ENCODE results near the gene CDKN2C. TPM values are rescaled to one million over a fixed set of nuclear protein-coding genes. Genes with fewer than 3 reads are reported as not detected.
"Not testable (repeated sequence)": the region's sequence is repeated elsewhere in the genome, so short reads cannot be mapped to it uniquely, and the experiment has no call there.

CDKN2C gene
- polyA plus RNA-seq, 1 of the 3 experiments (the other 2 are of a cell fraction), result 27.0 TPM

DNA sequence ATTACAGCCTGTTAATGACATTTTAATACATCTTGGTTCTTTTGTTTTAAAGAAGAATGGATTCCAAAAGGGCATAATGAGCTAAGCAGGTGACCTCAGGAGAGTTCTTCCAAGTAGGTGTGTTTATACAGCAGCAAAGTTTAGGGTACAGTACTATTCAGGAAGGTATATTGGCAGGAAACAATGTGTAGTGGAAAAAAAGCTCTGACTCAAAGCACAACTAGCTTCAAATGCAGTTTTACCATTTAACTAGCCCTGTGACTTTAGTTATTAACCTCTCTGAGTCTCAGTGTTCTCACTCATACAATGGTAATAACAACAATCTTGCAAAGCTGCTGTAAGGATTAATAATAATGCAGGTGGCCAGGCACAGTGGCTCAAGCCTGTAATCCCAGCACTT, 39.9 kb upstream of the CDKN2C start:
- Histone ChIP-seq H3K79me2 (ENCODE audit: insufficient read depth) (peaks cover 57% of the 10 kb centered on the region), H3F3A (replicated peaks; ENCODE audit: insufficient read depth) (peaks cover 13% of the 10 kb centered on the region), H3K9ac (no peak overlapping the region), H3K27me3 (ENCODE audit: insufficient read depth) (no peaks in the 10 kb centered on the region), H2AFZ (ENCODE audit: low read depth) (no peak overlapping the region), H3K27ac (ENCODE audit: low read depth in 2 of 2, low read length in 1 of 2) (no peak overlapping the region), H3K4me2 (no peak overlapping the region), H4K20me1 (ENCODE audit: insufficient read depth) (no peaks in the 10 kb centered on the region), H3K9me2 (no peaks in the 10 kb centered on the region), H3K4me1 (ENCODE audit: control insufficient read depth in 1 of 2, insufficient read depth in 2 of 2, low read depth in 1 of 2, low read length in 1 of 2) (no peaks in the 10 kb centered on the region), H3K4me3 (ENCODE audit: low read depth in 2 of 2, low read length in 1 of 2) (no peak overlapping the region), H3K36me3 (replicated peaks in 1 of 2; ENCODE audit: control insufficient read depth in 1 of 2, insufficient read depth in 2 of 2, low read length in 1 of 2) (no peaks in the 10 kb centered on the region), H3K9me3 (no peaks in the 10 kb centered on the region)
- no peak for DNase-seq
- TF ChIP-seq SMC3 (IDR thresholded peaks at IDR 0.05; ENCODE audit: low read depth, low read length) (no peak), TCF12 (IDR thresholded peaks at IDR 0.05) (no peak), EP300 (IDR thresholded peaks at IDR 0.05; ENCODE audit: borderline replicate concordance in 1 of 2, low read depth in 1 of 2, low read length in 1 of 2) (no peak), TEAD4 (IDR thresholded peaks at IDR 0.05; ENCODE audit: borderline replicate concordance, insufficient read depth) (no peak), GATA2 (CRISPR knock-in tag; IDR thresholded peaks at IDR 0.05) (no peak), RFX5 (IDR thresholded peaks at IDR 0.05; ENCODE audit: low read length) (no peak), FOSL2 (IDR thresholded peaks at IDR 0.05; ENCODE audit: borderline replicate concordance, low read depth) (no peak), FOXM1 (IDR thresholded peaks at IDR 0.05; ENCODE audit: low read depth) (no peak), NFIC (IDR thresholded peaks at IDR 0.05; ENCODE audit: borderline replicate concordance) (no peak), MEF2A (IDR thresholded peaks at IDR 0.05; ENCODE audit: borderline replicate concordance, low read depth) (no peak)
- TF ChIP-seq, protein P1, sequence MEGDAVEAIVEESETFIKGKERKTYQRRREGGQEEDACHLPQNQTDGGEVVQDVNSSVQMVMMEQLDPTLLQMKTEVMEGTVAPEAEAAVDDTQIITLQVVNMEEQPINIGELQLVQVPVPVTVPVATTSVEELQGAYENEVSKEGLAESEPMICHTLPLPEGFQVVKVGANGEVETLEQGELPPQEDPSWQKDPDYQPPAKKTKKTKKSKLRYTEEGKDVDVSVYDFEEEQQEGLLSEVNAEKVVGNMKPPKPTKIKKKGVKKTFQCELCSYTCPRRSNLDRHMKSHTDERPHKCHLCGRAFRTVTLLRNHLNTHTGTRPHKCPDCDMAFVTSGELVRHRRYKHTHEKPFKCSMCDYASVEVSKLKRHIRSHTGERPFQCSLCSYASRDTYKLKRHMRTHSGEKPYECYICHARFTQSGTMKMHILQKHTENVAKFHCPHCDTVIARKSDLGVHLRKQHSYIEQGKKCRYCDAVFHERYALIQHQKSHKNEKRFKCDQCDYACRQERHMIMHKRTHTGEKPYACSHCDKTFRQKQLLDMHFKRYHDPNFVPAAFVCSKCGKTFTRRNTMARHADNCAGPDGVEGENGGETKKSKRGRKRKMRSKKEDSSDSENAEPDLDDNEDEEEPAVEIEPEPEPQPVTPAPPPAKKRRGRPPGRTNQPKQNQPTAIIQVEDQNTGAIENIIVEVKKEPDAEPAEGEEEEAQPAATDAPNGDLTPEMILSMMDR (IDR thresholded peaks at IDR 0.05), result no peak
- ChIA-PET POLR2A (no interaction called here), CTCF (interaction anchor here (0.6 to 2.9 kb wide), 30 partner anchors 8 to 935 kb away, joined by 3 to 43 read pairs (median 5); partner anchors contain the start of genes CDKN2C and FAF1)

DNA sequence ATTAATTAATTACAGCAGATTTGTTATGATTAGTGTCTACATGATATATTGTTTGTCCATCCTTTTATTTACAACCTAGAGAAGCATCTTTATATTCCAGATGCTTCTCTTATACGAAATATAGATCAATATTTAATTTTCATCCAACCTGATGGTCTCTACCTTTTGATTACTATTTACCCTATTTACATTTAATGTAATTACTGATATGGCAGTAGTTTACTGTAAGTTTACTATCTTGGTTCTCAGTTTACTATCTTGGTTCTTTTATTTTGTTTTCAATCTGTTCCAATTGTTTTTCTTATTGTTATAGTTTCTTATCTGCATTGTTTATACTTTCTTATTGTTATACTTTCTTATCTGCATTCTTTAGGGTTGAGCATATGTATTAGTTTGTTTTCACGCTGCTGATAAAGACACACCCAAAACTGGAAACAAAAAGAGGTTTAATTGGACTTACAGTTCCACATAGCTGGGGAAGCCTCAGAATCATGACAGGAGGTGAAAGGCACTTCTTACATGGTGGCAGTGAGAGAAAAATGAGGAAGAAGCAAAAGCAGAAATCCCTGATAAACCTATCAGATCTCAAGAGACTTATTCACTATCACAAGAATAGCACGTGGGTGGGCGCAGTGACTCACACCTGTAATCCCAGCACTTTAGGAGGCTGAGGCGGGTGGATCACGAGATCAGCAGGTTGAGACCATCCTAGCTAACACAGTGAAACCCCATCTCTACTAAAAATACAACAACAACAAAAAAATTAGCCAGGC, 38.9 kb upstream of the CDKN2C start:
- peaks cover 57% of the 10 kb centered on the region for H3K79me2 ChIP-seq (ENCODE audit: insufficient read depth)

DNA sequence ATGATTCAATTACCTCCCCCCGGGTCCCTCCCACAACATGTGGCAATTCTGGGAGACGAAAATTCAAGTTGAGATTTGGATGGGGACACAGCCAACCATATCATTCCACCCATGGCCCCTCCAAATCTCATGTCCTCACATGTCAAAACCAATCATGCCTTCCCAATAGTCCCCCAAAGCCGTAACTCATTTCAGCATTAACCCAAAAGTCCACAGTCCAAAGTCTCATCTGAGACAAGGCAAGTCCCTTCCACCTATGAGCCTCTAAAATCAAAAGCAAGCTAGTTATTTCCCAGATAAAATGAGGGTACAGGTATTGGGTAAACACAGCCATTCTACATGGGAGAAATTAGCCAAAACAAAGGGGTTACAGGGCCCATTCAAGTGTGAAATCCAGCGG, 38.0 kb upstream of the CDKN2C start:
- not testable (repeated sequence) for H3K27me3 ChIP-seq (ENCODE audit: insufficient read depth)
- H3K79me2 ChIP-seq (ENCODE audit: insufficient read depth), result peaks cover 59% of the 10 kb centered on the region

More for the DNA sequence above, 38.9 kb upstream of the CDKN2C start:
- H4K20me1 ChIP-seq (ENCODE audit: insufficient read depth), result no peaks in the 10 kb centered on the region
- no peaks in the 10 kb centered on the region for H3K9me2 ChIP-seq
- CTCF ChIA-PET, result interaction anchor here (1.0 to 2.9 kb wide), 8 partner anchors 12 to 262 kb away, joined by 3 to 43 read pairs (median 12); partner anchors contain the start of gene CDKN2C
- WGBS (ENCODE audit: low lambda C conversion rate), result 97% methylated on average over 6 of the region's 6 CpGs
- no peak for DNase-seq
- H3K4me3 ChIP-seq (ENCODE audit: low read depth in 2 of 2, low read length in 1 of 2), result no peak overlapping the region
- no peaks in the 10 kb centered on the region for H3K36me3 ChIP-seq (replicated peaks in 1 of 2; ENCODE audit: control insufficient read depth in 1 of 2, insufficient read depth in 2 of 2, low read length in 1 of 2)
- POLR2A ChIA-PET, result no interaction called here
- no peak overlapping the region for H3K4me2 ChIP-seq
- H3K4me1 ChIP-seq (ENCODE audit: control insufficient read depth in 1 of 2, insufficient read depth in 2 of 2, low read depth in 1 of 2, low read length in 1 of 2), result no peaks in the 10 kb centered on the region
- H3K27ac ChIP-seq (ENCODE audit: low read depth in 2 of 2, low read length in 1 of 2), result no peak overlapping the region
- H3F3A ChIP-seq (replicated peaks; ENCODE audit: insufficient read depth), result peaks cover 13% of the 10 kb centered on the region
- no peaks in the 10 kb centered on the region for H3K27me3 ChIP-seq (ENCODE audit: insufficient read depth)
- no peak for TF ChIP-seq TEAD4 (IDR thresholded peaks at IDR 0.05; ENCODE audit: borderline replicate concordance, insufficient read depth)
- no peak for TF ChIP-seq TAF1 (IDR thresholded peaks at IDR 0.05; ENCODE audit: borderline replicate concordance, low read depth, low read length)
- no peak for TF ChIP-seq RAD21 (IDR thresholded peaks at IDR 0.05; ENCODE audit: low read length)
- no peak for TF ChIP-seq TCF12 (IDR thresholded peaks at IDR 0.05)
- no peak for TF ChIP-seq YY1 (IDR thresholded peaks at IDR 0.05; ENCODE audit: low read depth)
- TF ChIP-seq EP300 (IDR thresholded peaks at IDR 0.05; ENCODE audit: borderline replicate concordance in 1 of 2, low read depth in 1 of 2, low read length in 1 of 2), result no peak
- TF ChIP-seq, protein P2, sequence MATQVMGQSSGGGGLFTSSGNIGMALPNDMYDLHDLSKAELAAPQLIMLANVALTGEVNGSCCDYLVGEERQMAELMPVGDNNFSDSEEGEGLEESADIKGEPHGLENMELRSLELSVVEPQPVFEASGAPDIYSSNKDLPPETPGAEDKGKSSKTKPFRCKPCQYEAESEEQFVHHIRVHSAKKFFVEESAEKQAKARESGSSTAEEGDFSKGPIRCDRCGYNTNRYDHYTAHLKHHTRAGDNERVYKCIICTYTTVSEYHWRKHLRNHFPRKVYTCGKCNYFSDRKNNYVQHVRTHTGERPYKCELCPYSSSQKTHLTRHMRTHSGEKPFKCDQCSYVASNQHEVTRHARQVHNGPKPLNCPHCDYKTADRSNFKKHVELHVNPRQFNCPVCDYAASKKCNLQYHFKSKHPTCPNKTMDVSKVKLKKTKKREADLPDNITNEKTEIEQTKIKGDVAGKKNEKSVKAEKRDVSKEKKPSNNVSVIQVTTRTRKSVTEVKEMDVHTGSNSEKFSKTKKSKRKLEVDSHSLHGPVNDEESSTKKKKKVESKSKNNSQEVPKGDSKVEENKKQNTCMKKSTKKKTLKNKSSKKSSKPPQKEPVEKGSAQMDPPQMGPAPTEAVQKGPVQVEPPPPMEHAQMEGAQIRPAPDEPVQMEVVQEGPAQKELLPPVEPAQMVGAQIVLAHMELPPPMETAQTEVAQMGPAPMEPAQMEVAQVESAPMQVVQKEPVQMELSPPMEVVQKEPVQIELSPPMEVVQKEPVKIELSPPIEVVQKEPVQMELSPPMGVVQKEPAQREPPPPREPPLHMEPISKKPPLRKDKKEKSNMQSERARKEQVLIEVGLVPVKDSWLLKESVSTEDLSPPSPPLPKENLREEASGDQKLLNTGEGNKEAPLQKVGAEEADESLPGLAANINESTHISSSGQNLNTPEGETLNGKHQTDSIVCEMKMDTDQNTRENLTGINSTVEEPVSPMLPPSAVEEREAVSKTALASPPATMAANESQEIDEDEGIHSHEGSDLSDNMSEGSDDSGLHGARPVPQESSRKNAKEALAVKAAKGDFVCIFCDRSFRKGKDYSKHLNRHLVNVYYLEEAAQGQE (IDR thresholded peaks at IDR 0.05; ENCODE audit: low read depth, low read length), result no peak
- no peaks in the 10 kb centered on the region for H3K9me3 ChIP-seq
- H2AFZ ChIP-seq (ENCODE audit: low read depth), result no peak overlapping the region
- no peak overlapping the region for H3K9ac ChIP-seq

More for the DNA sequence above, 38.0 kb upstream of the CDKN2C start:
- H2AFZ ChIP-seq (ENCODE audit: low read depth); H3K4me1 ChIP-seq (ENCODE audit: control insufficient read depth in 1 of 2, insufficient read depth in 2 of 2, low read depth in 1 of 2, low read length in 1 of 2); H3K36me3 ChIP-seq (replicated peaks in 1 of 2; ENCODE audit: control insufficient read depth in 1 of 2, insufficient read depth in 2 of 2, low read length in 1 of 2); POLR2A ChIA-PET; H3K9me3 ChIP-seq; H4K20me1 ChIP-seq (ENCODE audit: insufficient read depth); DNase-seq; H3K27ac ChIP-seq (ENCODE audit: low read depth in 2 of 2, low read length in 1 of 2); H3K9me2 ChIP-seq; H3K4me2 ChIP-seq; H3K9ac ChIP-seq; H3K4me3 ChIP-seq (ENCODE audit: low read depth in 2 of 2, low read length in 1 of 2): not testable (repeated sequence)
- CTCF ChIA-PET, result interaction anchor here (1.0 to 1.6 kb wide), 4 partner anchors 112 to 261 kb away, joined by 3 to 4 read pairs (median 4); no protein-coding TSS in a partner anchor
- WGBS (ENCODE audit: low lambda C conversion rate), result 83% methylated on average over 4 of the region's 4 CpGs
- peaks cover 13% of the 10 kb centered on the region for H3F3A ChIP-seq (replicated peaks; ENCODE audit: insufficient read depth)

All from SK-N-SH (cell line).